ENCODE measurements around the gene GFI1B. TPM values are rescaled to one million over a fixed set of nuclear protein-coding genes. Genes with fewer than 3 reads are reported as not detected.

The GFI1B gene
- total RNA-seq, 1 experiment from 2014 or later = not detected

GRCh38 chr9:132973713-132974112, 4.8 kb upstream of the GFI1B start:
- Histone ChIP-seq H3K4me3 (no peak overlapping the region), H3K9me3 (ENCODE audit: insufficient read depth, low read depth) (no peaks in the 10 kb centered on the region), H3F3A (ENCODE audit: insufficient read depth, low read depth) (no peaks in the 10 kb centered on the region), H3K27ac (no peak overlapping the region), H2AFZ (no peak overlapping the region), H4K20me1 (ENCODE audit: insufficient read depth) (no peaks in the 10 kb centered on the region), H3K4me1 (replicated peaks; ENCODE audit: insufficient read depth) (no peaks in the 10 kb centered on the region), H3K36me3 (ENCODE audit: low read depth) (no peaks in the 10 kb centered on the region), H3K79me2 (ENCODE audit: low read depth) (no peaks in the 10 kb centered on the region), H3K4me2 (no peak overlapping the region), H3K27me3 (ENCODE audit: insufficient read depth, low read depth) (peaks cover 56% of the 10 kb centered on the region), H3K9me2 (ENCODE audit: insufficient read depth) (no peaks in the 10 kb centered on the region)
- BruUV-seq (replicated peaks) = no TSS peak
- CTCF ChIA-PET = interaction anchor here (0.6 to 0.7 kb wide), 2 partner anchors 52 to 709 kb away, joined by 5 to 9 read pairs; no protein-coding TSS in a partner anchor
- TF ChIP-seq EZH2 (IDR thresholded peaks at IDR 0.05; ENCODE audit: low read depth) (no peak), CTCF (conservative IDR thresholded peaks at IDR 0.05) (no peak)
- intact Hi-C loops (cut with micrococcal nuclease; ENCODE audit: unreplicated experiment) = loop anchor here (5.0 kb wide), 1 partner anchor 171 kb away; no protein-coding TSS in a partner anchor
- POLR2A ChIA-PET (ENCODE audit: unreplicated experiment) = no interaction called here
- DNase-seq = no peak

- intact Hi-C loops (cut with micrococcal nuclease; ENCODE audit: unreplicated experiment) = no loop called here
- H3K79me2 ChIP-seq (ENCODE audit: low read depth) = no peaks in the 10 kb centered on the region
- no peaks in the 10 kb centered on the region for H3K4me1 ChIP-seq (replicated peaks; ENCODE audit: insufficient read depth)
- no peak for DNase-seq
- no peaks in the 10 kb centered on the region for H3K9me3 ChIP-seq (ENCODE audit: insufficient read depth, low read depth)
- H4K20me1 ChIP-seq (ENCODE audit: insufficient read depth) = no peaks in the 10 kb centered on the region
- peaks cover 72% of the 10 kb centered on the region for H3K27me3 ChIP-seq (ENCODE audit: insufficient read depth, low read depth)
- no peaks in the 10 kb centered on the region for H3F3A ChIP-seq (ENCODE audit: insufficient read depth, low read depth)
- ChIA-PET POLR2A (ENCODE audit: unreplicated experiment) (no interaction called here), CTCF (no interaction called here)
- H3K27ac ChIP-seq = no peak overlapping the region
- TF ChIP-seq CTCF (conservative IDR thresholded peaks at IDR 0.05) = no peak
- no peak for TF ChIP-seq EZH2 (IDR thresholded peaks at IDR 0.05; ENCODE audit: low read depth)
- no TSS peak for BruUV-seq (replicated peaks)
- no peak overlapping the region for H3K4me2 ChIP-seq
- H3K36me3 ChIP-seq (ENCODE audit: low read depth) = no peaks in the 10 kb centered on the region
- no peak overlapping the region for H2AFZ ChIP-seq
- H3K9me2 ChIP-seq (ENCODE audit: insufficient read depth) = no peaks in the 10 kb centered on the region
- no peak overlapping the region for H3K4me3 ChIP-seq
These were observed 2.5 kb upstream of the GFI1B start for GRCh38 chr9:132975961-132976360.

- H3K36me3 ChIP-seq (ENCODE audit: low read depth) = no peaks in the 10 kb centered on the region
- H3K4me2 ChIP-seq = no peak overlapping the region
- no peaks in the 10 kb centered on the region for H3F3A ChIP-seq (ENCODE audit: insufficient read depth, low read depth)
- H3K27ac ChIP-seq = no peak overlapping the region
- ChIA-PET CTCF (no interaction called here), POLR2A (ENCODE audit: unreplicated experiment) (no interaction called here)
- DNase-seq = no peak
- H3K4me3 ChIP-seq = no peak overlapping the region
- H2AFZ ChIP-seq = no peak overlapping the region
- intact Hi-C loops (cut with micrococcal nuclease; ENCODE audit: unreplicated experiment) = no loop called here
- H4K20me1 ChIP-seq (ENCODE audit: insufficient read depth) = no peaks in the 10 kb centered on the region
- H3K9me2 ChIP-seq (ENCODE audit: insufficient read depth) = no peaks in the 10 kb centered on the region
- peaks cover 78% of the 10 kb centered on the region for H3K27me3 ChIP-seq (ENCODE audit: insufficient read depth, low read depth)
- no peaks in the 10 kb centered on the region for H3K79me2 ChIP-seq (ENCODE audit: low read depth)
- BruUV-seq (replicated peaks) = no TSS peak
- H3K4me1 ChIP-seq (replicated peaks; ENCODE audit: insufficient read depth) = no peaks in the 10 kb centered on the region
- TF ChIP-seq CTCF (conservative IDR thresholded peaks at IDR 0.05) (no peak), EZH2 (IDR thresholded peaks at IDR 0.05; ENCODE audit: low read depth) (no peak)
- no peaks in the 10 kb centered on the region for H3K9me3 ChIP-seq (ENCODE audit: insufficient read depth, low read depth)
These were observed 1.9 kb upstream of the GFI1B start for GRCh38 chr9:132976571-132976970.

All from PC-9 (cell line).